ENCODE measurements around the gene MTA1.

The MTA1 gene

GRCh38 chr14:105467249-105467941 lies 47.8 kb downstream of the MTA1 start:
- H3K36me3 ChIP-seq, result peaks cover 17 to 61% (median 51%) of the 10 kb centered on the region in 3 donors
- TF ChIP-seq CTCF (IDR thresholded peaks at IDR 0.05), result no peak
- intact Hi-C loops (cut with DNase I; ENCODE audit: low total_unique reads), result no loop called here
- peaks cover 4 to 74% (median 52%) of the 10 kb centered on the region in 4 donors for H3K4me1 ChIP-seq
- H3K27me3 ChIP-seq, result no peaks in the 10 kb centered on the region
- no peak overlapping the region for H3K4me3 ChIP-seq
- no peak for DNase-seq
- H3K9me3 ChIP-seq, result no peaks in the 10 kb centered on the region
- H3K27ac ChIP-seq, result peak overlapping the region; percentile 97 to 98

DNA sequence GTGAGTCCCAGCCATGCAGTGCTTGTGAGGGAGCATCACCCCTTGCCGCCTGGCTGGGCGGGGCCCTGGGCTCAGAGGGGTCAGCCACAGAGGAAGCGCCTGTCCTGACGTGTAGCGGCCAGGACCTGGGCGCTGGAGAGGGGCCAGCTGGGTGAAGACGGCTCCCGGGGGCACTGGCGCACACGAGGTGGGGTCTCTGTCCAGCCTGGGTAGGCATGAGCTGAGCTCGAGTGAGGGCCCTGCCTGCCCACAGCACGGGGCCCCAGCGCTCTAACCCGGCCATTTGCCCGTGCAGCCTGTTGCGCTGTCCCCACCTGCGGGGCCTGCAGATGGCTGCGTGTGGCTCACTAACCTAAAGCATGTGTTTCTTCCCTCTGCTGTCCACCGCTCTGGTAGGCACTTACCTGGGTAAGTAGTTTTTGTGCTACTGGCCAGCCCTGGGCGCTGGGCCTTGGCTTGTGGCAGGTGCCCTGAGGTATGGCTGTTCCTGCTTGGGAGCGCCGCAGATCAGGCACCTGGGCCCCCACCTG lies 48.4 kb downstream of the MTA1 start:
- Histone ChIP-seq H3K27ac (peak overlapping the region; percentile 97 to 98), H3K4me1 (peaks cover 6 to 80% (median 58%) of the 10 kb centered on the region in 4 donors), H3K27me3 (no peaks in the 10 kb centered on the region), H3K9me3 (no peaks in the 10 kb centered on the region), H3K36me3 (peaks cover 17 to 55% (median 45%) of the 10 kb centered on the region in 3 donors), H3K4me3 (no peak overlapping the region)
- DNase-seq, result no peak
- intact Hi-C loops (cut with DNase I; ENCODE audit: low total_unique reads), result no loop called here
- no peak for TF ChIP-seq CTCF (IDR thresholded peaks at IDR 0.05)

DNA sequence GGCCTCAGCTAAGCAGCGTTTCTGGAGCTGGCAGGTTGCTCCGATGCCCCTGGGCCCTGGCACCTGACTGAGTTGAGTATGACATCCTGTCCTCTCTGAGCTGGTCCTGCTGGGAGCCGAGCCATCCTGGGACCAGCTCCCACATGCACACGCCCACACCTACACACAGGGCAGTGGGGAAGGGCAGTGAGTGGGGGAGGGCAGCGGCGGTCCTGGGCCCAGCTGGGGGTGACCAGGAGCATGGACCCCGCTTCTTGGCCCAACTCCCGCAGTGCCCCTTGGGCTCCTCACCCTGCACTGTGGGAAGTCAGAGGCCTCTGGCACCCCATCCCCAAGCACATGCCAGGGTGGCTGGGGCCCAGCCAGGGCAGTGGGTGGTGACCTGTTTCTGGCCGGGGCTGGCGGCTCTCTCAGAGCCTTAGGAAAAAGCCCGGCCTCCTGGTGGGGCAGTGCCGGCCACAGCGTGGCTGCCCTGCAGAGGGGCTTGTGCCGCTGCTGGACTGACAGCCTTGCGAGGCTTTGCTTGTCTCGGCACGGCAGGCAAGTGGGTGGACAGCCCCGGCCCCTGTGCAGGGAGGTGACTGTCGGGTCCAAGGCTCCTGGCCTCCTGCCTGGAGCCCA lies 49.1 kb downstream of the MTA1 start:
- DNase-seq, result peak in 1 of 2 donors; percentile 92
- H3K4me3 ChIP-seq, result no peak overlapping the region
- intact Hi-C loops (cut with DNase I; ENCODE audit: low total_unique reads), result no loop called here
- H3K9me3 ChIP-seq, result no peaks in the 10 kb centered on the region
- H3K4me1 ChIP-seq, result peaks cover 12 to 87% (median 65%) of the 10 kb centered on the region in 4 donors
- H3K27me3 ChIP-seq, result no peaks in the 10 kb centered on the region
- peak overlapping the region; percentile 97 to 98 for H3K27ac ChIP-seq
- H3K36me3 ChIP-seq, result peaks cover 10 to 47% (median 38%) of the 10 kb centered on the region in 3 donors
- TF ChIP-seq CTCF (IDR thresholded peaks at IDR 0.05), result peak in 1 of 2 experiments; percentile 16

DNA sequence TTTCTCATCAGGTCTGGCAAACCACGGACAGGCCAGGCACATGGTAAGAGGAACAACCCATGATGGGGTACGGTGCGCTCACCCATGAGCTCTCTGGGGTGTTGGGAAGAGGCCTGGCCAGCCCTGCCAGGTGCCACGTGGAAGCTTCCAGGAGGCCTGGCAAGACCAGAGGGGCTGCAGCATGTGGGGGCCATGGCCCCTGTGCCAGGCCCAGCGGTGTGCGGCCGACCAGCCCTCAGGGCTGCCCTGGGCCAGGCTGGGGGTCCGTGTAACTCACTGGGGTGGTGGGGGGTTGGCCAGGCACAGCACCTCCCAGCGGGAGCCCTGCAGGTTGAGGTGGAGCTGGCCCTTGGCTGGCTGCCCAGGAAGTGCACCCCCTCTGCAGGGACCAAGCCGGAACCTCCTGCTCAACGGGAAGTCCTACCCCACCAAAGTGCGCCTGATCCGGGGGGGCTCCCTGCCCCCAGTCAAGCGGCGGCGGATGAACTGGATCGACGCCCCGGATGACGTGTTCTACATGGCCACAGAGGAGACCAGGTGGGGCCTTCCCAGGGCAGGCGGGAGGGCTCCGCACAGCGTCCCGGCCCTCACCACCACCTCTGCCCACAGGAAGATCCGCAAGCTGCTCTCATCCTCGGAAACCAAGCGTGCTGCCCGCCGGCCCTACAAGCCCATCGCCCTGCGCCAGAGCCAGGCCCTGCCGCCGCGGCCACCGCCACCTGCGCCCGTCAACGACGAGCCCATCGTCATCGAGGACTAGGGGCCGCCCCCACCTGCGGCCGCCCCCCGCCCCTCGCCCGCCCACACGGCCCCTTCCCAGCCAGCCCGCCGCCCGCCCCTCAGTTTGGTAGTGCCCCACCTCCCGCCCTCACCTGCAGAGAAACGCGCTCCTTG lies 50.1 kb downstream of the MTA1 start:
- TF ChIP-seq CTCF (IDR thresholded peaks at IDR 0.05), result no peak
- H3K4me3 ChIP-seq, result no peak overlapping the region
- H3K4me1 ChIP-seq, result peaks cover 12 to 93% (median 67%) of the 10 kb centered on the region in 4 donors
- no peaks in the 10 kb centered on the region for H3K27me3 ChIP-seq
- peak overlapping the region; percentile 97 to 98 for H3K27ac ChIP-seq
- peaks cover under 1 to 38% (median 28%) of the 10 kb centered on the region in 3 donors for H3K36me3 ChIP-seq
- H3K9me3 ChIP-seq, result no peaks in the 10 kb centered on the region
- DNase-seq, result no peak
- intact Hi-C loops (cut with DNase I; ENCODE audit: low total_unique reads), result loop anchor here (10.0 kb wide), 1 partner anchor 715 kb away; the partner anchor contains the start of gene SIVA1
